Myocyte (in vitro differentiated cells): ENCODE measurements around the gene OR5B21. TPM values are rescaled to one million over a fixed set of nuclear protein-coding genes. Genes with fewer than 3 reads are reported as not detected.

Experiments used
- DNase-seq: peaks from one replicate; pipeline ENCODE4 v3.0.0-alpha.2; 2012; ENCODE audit warnings: low read depth
- total RNA-seq: library from RNA; depleted of rRNA; stranded (reverse); fragments of >200 nt; gene quantifications from 2 replicates; pipeline ENCODE4 v1.2.3, GENCODE V29; 2014

The OR5B21 gene
- total RNA-seq, 1 donor from 2014 or later, result not detected

DNA sequence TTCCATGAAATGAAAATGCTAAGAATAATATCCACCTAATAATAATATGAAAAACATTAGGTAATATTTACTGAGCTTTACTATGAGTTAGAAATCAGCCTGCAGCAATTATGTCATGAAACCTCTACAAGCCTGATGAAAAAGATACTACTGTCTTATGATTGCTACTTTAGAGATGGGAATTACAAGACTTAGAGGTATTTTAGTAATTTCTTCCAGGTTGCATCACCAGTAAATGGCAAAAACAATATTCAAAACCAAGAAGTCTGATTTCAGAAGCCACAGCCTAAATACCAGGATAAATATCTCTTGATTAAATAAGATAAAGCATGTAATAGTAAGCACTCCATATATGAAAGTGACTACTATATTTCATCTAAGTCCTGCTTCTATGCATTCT, 13.8 kb downstream of the OR5B21 start:
- DNase-seq, result no peak

DNA sequence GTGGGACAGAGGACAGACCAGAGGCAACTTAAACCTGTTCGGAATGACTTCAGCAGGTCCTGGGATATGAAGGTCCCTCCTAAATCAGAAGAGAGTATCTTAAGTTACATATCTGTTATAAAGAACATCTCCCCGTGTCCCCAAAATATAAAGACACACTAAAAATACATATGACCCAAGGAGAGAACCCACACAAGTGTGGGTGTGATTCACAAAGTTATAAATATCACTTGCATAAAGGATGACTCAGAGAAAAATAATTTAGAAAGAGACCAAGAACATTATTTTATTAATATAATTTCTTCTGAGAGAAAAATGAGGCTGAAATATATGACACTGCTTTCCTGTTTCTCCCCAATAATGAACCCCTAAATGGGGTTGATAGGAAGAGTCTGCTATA, 14.2 kb downstream of the OR5B21 start:
- peak; percentile 59 for DNase-seq

DNA sequence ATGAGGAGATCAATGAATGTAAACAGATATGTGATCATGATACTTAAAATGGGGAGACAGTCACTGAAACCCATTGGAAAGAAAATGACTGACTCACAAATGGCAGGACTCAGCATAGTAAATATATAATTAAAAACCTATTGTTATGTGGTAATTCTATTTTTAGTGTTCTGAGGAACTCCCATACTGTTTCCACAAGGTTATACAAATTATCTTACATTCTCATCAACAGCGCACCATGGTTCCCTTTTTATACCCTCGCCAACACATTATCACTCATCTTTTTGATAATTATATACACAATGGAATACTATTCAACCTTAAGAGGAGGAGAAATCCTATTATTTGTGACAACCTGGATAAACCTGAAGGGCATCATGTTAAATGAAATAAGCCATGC, 17.1 kb downstream of the OR5B21 start:
- no peak for DNase-seq

DNA sequence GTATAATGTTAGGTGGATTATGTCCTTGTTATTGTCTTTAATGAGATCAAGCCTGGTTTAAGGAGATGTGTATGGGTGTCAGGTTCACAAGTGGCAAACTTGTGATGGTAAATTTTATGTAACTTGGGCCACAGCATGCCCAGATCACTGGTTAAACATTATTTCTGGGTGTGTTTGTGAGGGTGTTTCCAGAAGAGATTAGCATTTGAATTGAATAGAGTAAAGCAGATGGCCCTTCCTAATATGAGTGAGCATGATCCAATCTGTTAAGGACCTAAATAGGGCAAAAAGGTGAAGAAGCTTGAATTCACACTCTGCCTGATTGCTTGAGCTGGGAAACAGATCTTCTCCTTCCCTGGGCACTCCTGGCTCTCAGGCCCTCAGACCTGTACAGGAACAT, 20.7 kb downstream of the OR5B21 start:
- no peak for DNase-seq

DNA sequence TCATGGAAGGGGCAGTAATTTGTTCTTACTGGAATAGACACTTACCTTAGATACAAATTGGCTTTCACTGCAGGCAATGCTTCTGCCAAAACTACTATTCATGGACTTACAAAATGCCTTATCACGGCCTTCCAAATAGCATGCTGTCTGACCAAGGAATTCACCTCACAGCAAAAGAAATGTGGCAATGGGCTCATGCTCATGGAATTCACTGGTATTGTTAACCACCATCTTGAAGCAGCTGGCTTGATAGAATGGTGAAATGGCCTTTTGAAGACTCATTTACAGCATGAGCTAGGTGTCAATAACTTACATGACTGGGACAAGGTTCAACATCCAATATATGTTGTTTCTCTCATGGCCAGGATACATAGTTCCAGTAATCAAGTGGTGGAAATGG, 21.9 kb downstream of the OR5B21 start:
- peak; percentile 22 for DNase-seq

DNA sequence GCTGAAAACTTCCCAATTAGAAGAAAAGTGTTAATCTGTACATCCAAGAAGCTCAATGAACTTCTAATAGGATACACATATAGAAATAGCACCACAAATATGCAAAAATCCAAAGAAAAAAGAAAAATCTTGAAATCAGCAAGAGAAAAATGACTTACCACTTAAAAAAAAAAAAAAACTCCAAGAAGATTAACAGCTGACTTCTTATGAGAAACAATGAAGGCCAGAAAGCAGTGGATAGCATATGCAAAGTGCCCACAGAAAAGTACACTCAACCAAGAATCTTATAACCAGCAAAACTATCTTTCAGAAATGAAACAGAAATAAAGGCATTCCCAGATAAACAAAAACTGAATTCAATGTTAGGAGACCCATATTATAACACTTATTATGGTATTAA, 36.0 kb downstream of the OR5B21 start:
- DNase-seq, result no peak

DNA sequence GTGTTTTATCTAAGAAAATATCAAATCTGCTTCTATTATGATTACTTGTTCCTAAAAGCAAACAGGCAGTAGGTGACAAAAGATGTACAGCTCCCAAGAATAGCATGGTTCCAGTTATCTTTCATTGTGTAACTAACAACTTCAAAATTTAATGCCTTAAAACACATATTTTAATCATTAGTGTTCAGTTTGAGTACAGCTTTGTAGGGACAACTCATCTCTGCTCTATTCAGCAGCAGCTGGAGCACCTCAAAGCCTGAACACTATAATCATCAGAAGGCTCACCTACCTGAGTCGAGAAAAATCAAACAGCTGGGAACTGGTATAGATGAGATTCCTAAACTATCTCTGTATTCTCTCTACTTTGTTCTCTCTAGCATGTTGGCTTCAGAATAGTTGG, 41.6 kb downstream of the OR5B21 start:
- no peak for DNase-seq

DNA sequence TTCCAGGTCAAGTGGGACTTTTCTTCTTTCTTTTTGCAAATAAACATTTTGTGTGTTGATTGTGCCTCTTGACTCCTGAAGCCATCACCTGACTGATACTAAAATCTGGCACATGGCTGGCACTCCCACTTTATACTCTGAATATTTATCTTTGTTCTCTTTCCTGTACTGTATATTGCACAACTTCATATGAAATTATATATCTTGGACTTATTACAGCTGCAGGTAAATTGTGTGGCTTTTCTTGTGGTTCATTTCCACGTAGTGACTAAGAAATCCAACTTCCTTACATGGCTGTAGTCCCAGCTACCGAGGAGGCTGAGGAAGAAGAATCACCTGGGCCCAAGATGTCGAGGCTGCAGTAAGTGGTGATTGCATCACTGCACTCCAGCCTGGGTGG, 42.2 kb downstream of the OR5B21 start:
- DNase-seq, result no peak

Other genes with a start within 250 kb of the OR5B21 start
- not detected in 2 replicates for gene OR10W1, start 239.8 kb downstream of the OR5B21 start, total RNA-seq
- gene OR5B17, start 149.0 kb downstream of the OR5B21 start, total RNA-seq, result not detected in 2 replicates
- gene OR5B3, start 101.2 kb downstream of the OR5B21 start, total RNA-seq, result not detected in 2 replicates
- gene OR5B2, start 80.0 kb downstream of the OR5B21 start, total RNA-seq, result not detected in 2 replicates
- gene OR5B12, start 65.9 kb downstream of the OR5B21 start, total RNA-seq, result not detected in 2 replicates
- gene LPXN, start 67.8 kb upstream of the OR5B21 start, total RNA-seq, result 6.6 and 10.7 TPM in 2 replicates
- 92.5 and 112 TPM in 2 replicates for gene ZFP91, start 71.0 kb upstream of the OR5B21 start, total RNA-seq
- 1.7 and 3.0 TPM in 2 replicates for gene CNTF, start 114.6 kb upstream of the OR5B21 start, total RNA-seq
- gene GLYAT, start 223.8 kb upstream of the OR5B21 start, total RNA-seq, result not detected in 2 replicates